Chondrocyte (in vitro differentiated cells): Measurements from ENCODE around the gene PPT2. TPM values are rescaled to one million over a fixed set of nuclear protein-coding genes. Genes with fewer than 3 reads are reported as not detected.

ENCODE experiments used
- DNase-seq: peaks from one replicate; pipeline ENCODE4 v3.0.0; 2021; ENCODE audit warnings: mixed read lengths, low spot score
- H3K27ac Mint-ChIP-seq: one replicate; pipeline ENCODE4 v1.8.0; 2021; ENCODE audit warnings: mild to moderate bottlenecking, moderate library complexity, mixed read lengths; ENCODE audit not compliant: unreplicated experiment
- H3K27me3 Mint-ChIP-seq: 2 replicates; pipeline ENCODE4 v1.8.0; 2021; ENCODE audit warnings: low read depth, mixed read lengths
- H3K36me3 Mint-ChIP-seq: 2 replicates; pipeline ENCODE4 v1.8.0; 2021; ENCODE audit warnings: low read depth, mixed read lengths
- H3K4me1 Mint-ChIP-seq: 2 replicates; pipeline ENCODE4 v1.8.0; 2021; ENCODE audit warnings: low read depth, mild to moderate bottlenecking, mixed read lengths
- H3K4me3 Mint-ChIP-seq: one replicate; pipeline ENCODE4 v1.8.0; 2021; ENCODE audit warnings: mild to moderate bottlenecking, moderate library complexity, mixed read lengths; ENCODE audit not compliant: unreplicated experiment
- H3K9me3 Mint-ChIP-seq: 2 replicates; pipeline ENCODE4 v1.8.0; 2021; ENCODE audit warnings: low read depth, mixed read lengths
- total RNA-seq: library from RNA; stranded (reverse); gene quantifications from 3 replicates; pipeline ENCODE4 v1.2.1, GENCODE V29; 2021
- TF ChIP-seq, protein P1 (sequence below): fragments of 200-600 bp; sonication (generic); IDR thresholded peaks from 2 replicates; pipeline ENCODE4 v1.5.0; 2021; ENCODE audit warnings: antibody characterized with exemption, mild to moderate bottlenecking, moderate library complexity

Gene PPT2
- total RNA-seq, 1 donor from 2014 or later: 35.8 TPM

DNA sequence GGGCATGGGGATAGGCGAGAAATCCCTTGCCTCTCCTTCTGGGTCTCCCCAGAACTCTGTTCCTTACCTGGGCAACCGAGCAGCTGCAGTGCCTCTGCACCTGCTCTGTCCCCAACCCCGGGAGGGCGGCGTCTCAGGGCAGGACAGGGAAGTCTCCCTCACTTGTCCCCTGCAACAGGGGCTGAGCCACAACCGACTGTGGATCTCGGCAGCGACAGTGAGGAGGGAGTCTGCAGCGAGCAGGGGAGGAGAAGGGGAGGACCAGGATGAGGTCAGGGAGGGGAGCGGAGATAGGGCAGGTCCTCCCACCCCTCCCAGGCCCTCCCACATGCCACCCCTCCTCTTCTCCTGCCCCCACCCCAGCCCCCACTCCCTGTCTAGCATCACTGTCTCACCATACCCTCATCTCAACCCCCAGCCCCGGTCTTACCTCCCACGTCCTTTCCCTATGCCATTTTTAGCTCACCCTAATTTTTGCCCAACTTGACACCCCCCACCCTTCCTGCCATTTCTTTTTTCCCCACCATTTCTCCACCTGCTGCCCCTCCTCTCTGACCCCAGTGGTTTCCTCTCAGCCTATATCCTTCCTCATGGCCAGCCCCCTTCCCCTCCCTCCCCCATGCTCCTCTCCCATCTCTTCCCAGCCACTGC, 44.7 kb upstream of the PPT2 start, which contains the start of gene TNXB:
TSS of gene TNXB (minus strand) at position 225 of the 651 bp plus-strand sequence. CDS start 11,140 bp downstream, outside the sequence.
- Mint-ChIP-seq H3K4me3 (peak within 1 kb of the TSS; percentile 56), H3K36me3 (peaks cover 3% of the 10 kb centered on the region), H3K27me3 (peaks cover 16% of the 10 kb centered on the region), H3K9me3 (no peaks in the 10 kb centered on the region), H3K4me1 (peaks cover 32% of the 10 kb centered on the region), H3K27ac (peak within 1 kb of the TSS; percentile 58)
- TF ChIP-seq, protein P1, sequence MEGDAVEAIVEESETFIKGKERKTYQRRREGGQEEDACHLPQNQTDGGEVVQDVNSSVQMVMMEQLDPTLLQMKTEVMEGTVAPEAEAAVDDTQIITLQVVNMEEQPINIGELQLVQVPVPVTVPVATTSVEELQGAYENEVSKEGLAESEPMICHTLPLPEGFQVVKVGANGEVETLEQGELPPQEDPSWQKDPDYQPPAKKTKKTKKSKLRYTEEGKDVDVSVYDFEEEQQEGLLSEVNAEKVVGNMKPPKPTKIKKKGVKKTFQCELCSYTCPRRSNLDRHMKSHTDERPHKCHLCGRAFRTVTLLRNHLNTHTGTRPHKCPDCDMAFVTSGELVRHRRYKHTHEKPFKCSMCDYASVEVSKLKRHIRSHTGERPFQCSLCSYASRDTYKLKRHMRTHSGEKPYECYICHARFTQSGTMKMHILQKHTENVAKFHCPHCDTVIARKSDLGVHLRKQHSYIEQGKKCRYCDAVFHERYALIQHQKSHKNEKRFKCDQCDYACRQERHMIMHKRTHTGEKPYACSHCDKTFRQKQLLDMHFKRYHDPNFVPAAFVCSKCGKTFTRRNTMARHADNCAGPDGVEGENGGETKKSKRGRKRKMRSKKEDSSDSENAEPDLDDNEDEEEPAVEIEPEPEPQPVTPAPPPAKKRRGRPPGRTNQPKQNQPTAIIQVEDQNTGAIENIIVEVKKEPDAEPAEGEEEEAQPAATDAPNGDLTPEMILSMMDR: no peak
- DNase-seq: no peak

DNA sequence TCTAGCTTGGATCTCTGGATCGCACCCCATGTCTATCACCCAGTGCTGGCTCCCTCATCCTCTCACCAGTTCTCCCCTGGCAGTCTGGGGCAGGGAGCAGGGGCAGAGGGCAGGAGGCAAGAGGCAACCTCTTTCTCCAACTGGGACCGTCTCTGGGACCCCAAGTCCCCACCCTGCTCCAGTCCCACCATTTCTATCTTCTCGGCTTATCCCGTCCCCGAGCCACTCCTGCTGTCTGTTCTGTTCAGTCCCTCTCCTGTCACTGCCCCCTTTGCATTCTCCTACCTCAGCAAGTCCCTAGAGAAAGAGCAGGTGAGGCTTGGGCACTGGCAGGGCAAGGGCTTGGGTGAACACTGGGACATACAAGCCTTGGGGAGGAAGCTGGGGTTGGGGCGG, 44.2 kb upstream of the PPT2 start:
- DNase-seq: no peak
- peaks cover 12% of the 10 kb centered on the region for H3K27me3 Mint-ChIP-seq
- peak overlapping the region; percentile 55 for H3K27ac Mint-ChIP-seq
- peaks cover 37% of the 10 kb centered on the region for H3K4me1 Mint-ChIP-seq
- TF ChIP-seq, protein P1: no peak
- H3K4me3 Mint-ChIP-seq: no peak overlapping the region
- peaks cover 3% of the 10 kb centered on the region for H3K36me3 Mint-ChIP-seq
- no peaks in the 10 kb centered on the region for H3K9me3 Mint-ChIP-seq

DNA sequence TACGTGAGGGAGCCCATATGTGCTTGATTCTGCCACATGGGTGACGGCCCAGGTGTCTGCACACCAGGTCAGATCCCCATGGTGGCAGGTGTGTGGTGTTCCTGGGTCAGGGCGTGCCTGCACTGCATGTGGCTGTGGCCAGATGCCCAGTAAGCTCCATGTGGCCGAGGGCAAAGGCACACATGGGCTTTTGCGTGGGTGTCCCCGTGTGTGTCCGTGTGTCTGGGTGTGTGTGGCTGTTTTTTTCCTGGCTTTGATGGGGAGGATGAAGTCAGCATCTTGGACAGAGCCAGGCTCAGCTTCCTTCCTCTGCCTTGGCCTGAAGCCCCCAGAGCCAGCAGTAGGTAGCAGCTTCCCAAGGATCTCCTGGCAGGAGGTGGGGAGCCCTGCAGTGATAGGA, 43.3 kb upstream of the PPT2 start:
- Mint-ChIP-seq H3K27me3 (peaks cover 8% of the 10 kb centered on the region), H3K27ac (no peak overlapping the region), H3K9me3 (no peaks in the 10 kb centered on the region), H3K4me1 (peaks cover 40% of the 10 kb centered on the region), H3K4me3 (no peak overlapping the region), H3K36me3 (peaks cover 3% of the 10 kb centered on the region)
- no peak for DNase-seq
- TF ChIP-seq, protein P1: no peak

DNA sequence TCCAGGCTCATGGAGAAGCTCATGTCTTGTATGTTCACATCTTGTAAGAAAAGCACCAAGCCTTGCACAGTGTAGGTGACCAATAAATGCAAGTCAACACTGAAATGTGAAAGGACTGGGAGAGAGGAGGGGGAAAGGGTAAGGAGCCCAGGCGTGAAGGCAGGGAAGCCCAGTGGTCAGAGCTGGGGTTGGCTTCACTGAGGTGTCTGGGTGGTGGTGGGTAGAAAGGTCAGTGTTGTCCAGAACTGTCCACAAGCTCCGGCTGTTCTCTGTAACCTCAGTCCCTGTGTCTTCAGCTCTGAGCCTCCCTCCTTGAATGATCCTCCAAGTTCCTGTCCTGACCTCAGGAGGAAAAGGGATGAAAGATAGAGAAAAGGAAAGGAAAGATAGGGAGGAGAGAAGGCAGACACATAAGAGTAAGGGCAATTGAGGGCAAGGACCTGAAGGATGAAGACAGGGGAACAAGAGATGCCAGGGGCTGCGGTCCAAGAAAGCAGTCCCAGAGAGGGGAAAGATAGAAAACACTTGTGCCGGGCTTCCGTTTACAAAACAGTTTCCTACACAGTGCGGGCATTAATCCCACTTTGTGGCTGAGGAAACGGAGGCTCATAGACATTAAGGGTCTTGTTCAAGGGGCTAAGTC, 42.4 kb upstream of the PPT2 start:
- TF ChIP-seq, protein P1: no peak
- no peak for DNase-seq
- Mint-ChIP-seq H3K36me3 (peaks cover 9% of the 10 kb centered on the region), H3K9me3 (no peaks in the 10 kb centered on the region), H3K27me3 (peaks cover 8% of the 10 kb centered on the region), H3K27ac (no peak overlapping the region), H3K4me1 (peaks cover 40% of the 10 kb centered on the region), H3K4me3 (no peak overlapping the region)

DNA sequence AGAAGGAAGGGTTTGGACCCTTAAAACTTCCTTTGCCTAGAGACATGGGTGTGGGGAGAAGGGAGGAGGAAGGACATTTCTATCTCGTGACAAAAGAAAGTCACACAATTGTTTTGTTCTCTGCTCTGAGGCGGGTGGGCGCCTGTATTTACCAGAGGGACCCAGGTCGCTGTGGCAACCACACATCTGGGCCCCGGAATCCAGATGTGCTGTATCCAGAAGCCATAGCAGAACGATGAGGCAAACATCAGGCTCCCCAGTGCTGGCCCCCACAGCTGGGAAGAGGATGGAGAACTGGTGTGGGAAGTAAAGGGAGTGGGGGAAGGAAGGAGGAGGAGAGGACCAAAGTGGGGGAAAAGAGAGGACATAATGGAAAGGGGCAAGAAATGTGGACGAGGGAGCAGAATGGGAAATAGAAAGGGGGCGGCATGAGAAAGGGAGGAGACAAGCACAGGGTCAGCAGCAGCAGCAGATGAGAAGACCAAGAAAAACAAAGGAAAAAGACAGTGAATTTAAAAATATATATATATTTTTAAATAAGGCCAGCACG, 41.4 kb upstream of the PPT2 start:
- Mint-ChIP-seq H3K27me3 (peaks cover 8% of the 10 kb centered on the region), H3K9me3 (no peaks in the 10 kb centered on the region), H3K4me3 (no peak overlapping the region), H3K4me1 (peaks cover 34% of the 10 kb centered on the region), H3K36me3 (peaks cover 11% of the 10 kb centered on the region), H3K27ac (no peak overlapping the region)
- no peak for DNase-seq
- TF ChIP-seq, protein P1: no peak
